ENCODE data around the gene TRPT1.

The TRPT1 gene, protein sequence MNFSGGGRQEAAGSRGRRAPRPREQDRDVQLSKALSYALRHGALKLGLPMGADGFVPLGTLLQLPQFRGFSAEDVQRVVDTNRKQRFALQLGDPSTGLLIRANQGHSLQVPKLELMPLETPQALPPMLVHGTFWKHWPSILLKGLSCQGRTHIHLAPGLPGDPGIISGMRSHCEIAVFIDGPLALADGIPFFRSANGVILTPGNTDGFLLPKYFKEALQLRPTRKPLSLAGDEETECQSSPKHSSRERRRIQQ

GRCh38 chr11:64225608-64226506, at the start of gene TRPT1, which contains the start of gene NUDT22:
TSS of gene TRPT1 (minus strand) at chr11:64226186. CDS start at chr11:64225860, 326 bp downstream.
TSS of gene NUDT22 (plus strand) at chr11:64226274. CDS start at chr11:64226653, 379 bp downstream.
- DNase-seq (ENCODE audit: low read depth in 2 of 2), result peak; percentile 82 to 84

DNA sequence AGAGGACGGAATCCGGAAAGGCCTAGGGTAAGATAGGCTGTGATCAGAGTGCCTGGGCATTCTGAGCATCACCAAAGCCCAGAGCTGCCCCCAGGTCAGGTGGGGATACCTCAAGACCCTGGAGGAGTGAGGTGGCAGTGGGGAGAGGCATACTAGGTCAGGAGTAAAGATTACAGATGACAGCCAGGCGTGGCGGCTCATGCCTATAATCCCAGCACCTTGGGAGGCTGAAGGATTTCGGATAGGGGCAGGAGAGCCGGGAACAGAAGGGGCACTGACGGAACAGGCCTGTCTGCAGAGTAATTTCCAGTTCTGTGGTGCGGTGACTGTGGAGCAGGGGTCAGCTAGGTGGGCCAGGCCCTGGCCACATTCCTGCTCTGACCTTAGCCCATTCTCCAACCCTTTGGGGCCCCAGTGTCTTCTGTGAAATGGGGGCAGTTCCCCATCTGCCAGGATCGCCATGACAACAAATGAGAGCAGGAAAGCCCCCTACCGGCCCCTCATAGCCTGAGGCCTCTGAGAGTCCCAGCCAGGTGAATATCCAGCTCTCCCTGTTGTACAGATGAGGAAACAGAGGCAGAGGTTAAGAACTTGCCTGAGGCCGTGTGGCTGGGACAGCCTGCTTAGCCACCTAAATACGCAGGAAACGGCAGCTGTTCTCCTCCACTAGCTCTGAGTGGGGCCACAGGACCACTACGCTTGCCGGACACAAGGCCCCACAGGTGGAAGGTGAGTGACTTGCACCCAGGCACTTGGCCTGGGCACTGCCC, 49.2 kb upstream of the TRPT1 start:
- no peak for DNase-seq (ENCODE audit: low read depth in 2 of 2)

GRCh38 chr11:64269540-64270220, 43.7 kb upstream of the TRPT1 start:
- DNase-seq (ENCODE audit: low read depth in 2 of 2), result peak; percentile 94 to 96

GRCh38 chr11:64268893-64269539, 43.0 kb upstream of the TRPT1 start:
- DNase-seq (ENCODE audit: low read depth in 2 of 2), result no peak

GRCh38 chr11:64268025-64268892, 42.3 kb upstream of the TRPT1 start:
- no peak for DNase-seq (ENCODE audit: low read depth in 2 of 2)

- no peak for DNase-seq (ENCODE audit: low read depth in 2 of 2)
Measured at GRCh38 chr11:64267207-64267945, 41.4 kb upstream of the TRPT1 start.

- DNase-seq (ENCODE audit: low read depth in 2 of 2), result no peak
Measured at GRCh38 chr11:64266339-64266738, 40.4 kb upstream of the TRPT1 start.

GRCh38 chr11:64265176-64266160, 39.5 kb upstream of the TRPT1 start:
- no peak for DNase-seq (ENCODE audit: low read depth in 2 of 2)

DNA sequence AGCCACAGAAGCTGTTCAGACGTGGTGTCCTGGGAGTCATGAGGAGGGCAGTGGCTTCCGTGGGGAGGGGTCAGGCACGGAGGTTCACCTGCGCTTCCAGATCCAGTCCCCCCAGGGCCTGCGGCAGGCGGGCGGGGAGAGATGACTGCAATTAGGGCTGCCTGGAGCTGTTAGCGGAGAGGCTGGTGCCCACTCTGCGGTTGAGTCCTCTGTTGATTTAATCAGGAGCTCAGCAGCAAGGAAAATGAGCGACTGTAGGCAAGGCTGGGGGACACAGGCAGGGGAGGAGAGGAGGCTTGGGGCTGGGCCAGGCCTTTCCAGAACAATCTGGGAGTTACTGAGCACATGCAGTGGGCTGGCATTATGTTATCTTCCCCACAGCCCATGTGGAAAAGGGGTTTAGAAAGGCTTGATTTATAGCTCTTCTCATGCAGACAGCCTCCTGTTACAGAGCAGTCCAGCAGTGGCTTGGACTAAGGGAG, 38.4 kb upstream of the TRPT1 start:
- DNase-seq (ENCODE audit: low read depth in 2 of 2), result no peak

DNA sequence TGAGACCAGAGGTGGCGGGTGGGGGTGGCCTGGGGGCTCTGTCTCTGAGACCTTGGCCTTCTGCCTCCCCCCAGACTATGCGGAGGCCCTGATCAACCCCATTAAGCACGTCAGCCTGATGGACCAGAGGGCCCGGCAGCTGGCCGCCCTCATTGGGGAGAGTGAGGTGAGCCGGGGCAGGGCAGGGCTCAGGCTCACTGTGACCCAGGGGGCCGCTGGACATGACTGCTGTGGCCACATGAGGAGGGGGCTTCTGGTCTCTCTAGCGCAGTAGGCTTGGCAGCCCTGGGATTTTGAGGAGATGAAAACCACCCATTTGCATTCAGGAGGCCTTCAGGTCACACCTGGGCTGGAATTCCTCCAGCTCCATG, 37.9 kb upstream of the TRPT1 start:
- no peak for DNase-seq (ENCODE audit: low read depth in 2 of 2)

- no peak for DNase-seq (ENCODE audit: low read depth in 2 of 2)
Measured at GRCh38 chr11:64263021-64263946, 37.3 kb upstream of the TRPT1 start.

GRCh38 chr11:64262271-64263002, 36.5 kb upstream of the TRPT1 start:
- no peak for DNase-seq (ENCODE audit: low read depth in 2 of 2)

DNA sequence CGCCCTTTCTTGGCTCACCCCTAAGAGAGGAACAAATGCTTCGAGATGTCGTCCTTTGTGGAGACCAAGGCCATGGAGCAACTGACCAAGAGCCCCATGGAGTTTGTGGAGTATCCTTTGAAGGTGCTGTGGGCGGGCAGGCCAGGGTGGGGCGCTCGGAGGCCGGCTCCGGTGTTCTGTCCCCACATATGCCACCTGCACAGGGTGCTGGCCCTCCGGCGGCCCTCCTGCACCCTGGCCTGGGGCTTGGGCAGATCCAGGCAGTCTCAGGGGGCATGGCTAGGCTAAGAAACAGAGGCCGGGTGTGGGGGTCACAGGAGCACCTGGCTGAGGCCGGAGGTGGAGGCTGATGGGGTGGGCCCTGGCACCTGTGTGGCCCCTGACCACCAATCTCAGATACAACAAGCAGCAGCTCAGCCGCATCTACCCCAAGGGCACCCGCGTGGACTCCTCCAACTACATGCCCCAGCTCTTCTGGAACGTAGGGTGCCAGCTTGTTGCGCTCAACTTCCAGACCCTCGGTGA, 35.6 kb upstream of the TRPT1 start:
- no peak for DNase-seq (ENCODE audit: low read depth in 2 of 2)

- no peak for DNase-seq (ENCODE audit: low read depth in 2 of 2)
Measured at GRCh38 chr11:64260147-64260708, 34.2 kb upstream of the TRPT1 start.

DNA sequence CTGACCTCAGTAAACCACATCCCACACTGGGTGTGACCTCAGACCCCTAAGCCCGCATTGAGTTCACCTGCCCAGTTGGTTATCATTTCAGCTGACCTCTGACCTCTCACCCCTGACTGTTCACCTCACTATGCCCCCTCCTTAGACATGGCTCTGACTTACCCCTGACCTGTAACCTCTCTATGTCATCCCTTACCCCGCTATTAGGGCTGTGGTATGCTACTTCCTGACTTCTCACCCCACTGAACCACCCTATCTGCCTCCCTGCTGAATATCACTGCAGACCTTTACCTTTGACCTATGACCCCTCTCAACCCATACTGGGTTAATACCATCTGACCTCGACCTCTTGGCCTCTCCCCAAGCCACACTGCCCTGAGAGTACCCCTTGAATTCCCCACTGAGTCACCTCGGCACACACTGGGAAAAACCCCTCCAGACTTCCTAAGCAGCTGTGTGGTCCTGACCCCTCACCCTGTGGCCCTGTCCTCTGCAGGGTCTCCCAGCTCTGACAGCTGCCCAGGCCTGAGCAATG, 33.6 kb upstream of the TRPT1 start:
- no peak for DNase-seq (ENCODE audit: low read depth in 2 of 2)
